Mucosa of descending colon (tissue), 3 donors: Measurements from ENCODE around the gene ITGAD. TPM values are rescaled to one million over a fixed set of nuclear protein-coding genes. Genes with fewer than 3 reads are reported as not detected.
A peak's percentile ranks its signal among the peaks of the same experiment; 100 is the strongest.

ENCODE experiments used
- ATAC-seq: fragments of 200-7000 bp; cut with Tn5 transposase; one replicate; pipeline ENCODE4 v1.9.1; 2020; ENCODE audit warnings: mild to moderate bottlenecking, moderate library complexity
- DNase-seq, 3 donors: peaks; one replicate each; pipeline ENCODE4 v3.0.0-alpha.2; 2020
- H3K36me3 ChIP-seq: fragments of 200-600 bp; one replicate; pipeline ENCODE4 v1.8.0; 2021; ENCODE audit warnings: low read depth, mild to moderate bottlenecking
- H3K4me1 ChIP-seq: fragments of 200-600 bp; one replicate; pipeline ENCODE4 v1.8.0; 2021; ENCODE audit warnings: low read depth, mild to moderate bottlenecking
- H3K4me3 ChIP-seq: fragments of 200-600 bp; one replicate; pipeline ENCODE4 v1.8.0; 2021; ENCODE audit warnings: mild to moderate bottlenecking
- H3K9me3 ChIP-seq: fragments of 200-600 bp; one replicate; pipeline ENCODE4 v1.8.0; 2021; ENCODE audit warnings: mild to moderate bottlenecking
- intact Hi-C, 2 donors: fragments of 100-400 bp; cut with DNase I in 1 of 2; cut with micrococcal nuclease in 1 of 2; formaldehyde crosslinking; loops; one replicate each; pipeline versions ENCODE4 v1.11.0 to v1.11.1; 2022; cut with DNase I, micrococcal nuclease
- total RNA-seq, 3 donors: library from RNA; stranded (reverse); fragmentation: NEBNext Ultra II Directional in 2 of 3; extraction: Animal tissue kit (Norgen Biotek cat#: 25700) in 2 of 3; gene quantifications; one replicate each; pipeline versions ENCODE4 v1.2.1 to v1.2.4, GENCODE V29; 2021 to 2023
- TF ChIP-seq, protein P1 (sequence below): fragments of 200-600 bp; IDR thresholded peaks from one replicate; pipeline ENCODE4 v1.8.0; 2022; ENCODE audit warnings: antibody characterized with exemption, mild to moderate bottlenecking
- donor health status: DM: no; HTN: no; CAD: no; lungs with moderate emphysema.
- donor health status: DM: no; HTN: no; CAD: no.
- donor health status: DM: no; HTN: yes; CAD: no.

ITGAD gene
- total RNA-seq, 3 donors from 2014 or later: 0.41 TPM; not detected in 2

DNA sequence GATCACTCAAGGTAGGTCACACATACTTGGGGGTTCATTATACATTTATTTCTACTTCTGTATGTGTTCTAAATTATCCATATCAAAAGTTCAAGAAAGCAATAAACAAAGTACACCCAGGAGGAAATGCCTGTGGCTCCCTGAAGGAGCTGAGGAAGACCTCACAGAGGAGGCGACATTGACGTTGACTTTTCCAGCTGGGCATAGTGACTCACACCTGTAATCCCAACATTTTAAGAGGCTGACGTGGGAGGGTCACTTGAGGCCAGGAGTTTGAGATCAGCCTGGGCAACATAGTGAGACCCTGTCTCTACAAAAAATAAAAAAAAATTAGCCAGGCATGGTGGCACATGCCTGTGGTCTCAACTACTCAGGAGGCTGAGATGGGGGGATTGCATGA is 16.3 kb downstream of the ITGAD start:
- intact Hi-C loops: no loop called here
- no peak for ATAC-seq
- TF ChIP-seq, protein P1, sequence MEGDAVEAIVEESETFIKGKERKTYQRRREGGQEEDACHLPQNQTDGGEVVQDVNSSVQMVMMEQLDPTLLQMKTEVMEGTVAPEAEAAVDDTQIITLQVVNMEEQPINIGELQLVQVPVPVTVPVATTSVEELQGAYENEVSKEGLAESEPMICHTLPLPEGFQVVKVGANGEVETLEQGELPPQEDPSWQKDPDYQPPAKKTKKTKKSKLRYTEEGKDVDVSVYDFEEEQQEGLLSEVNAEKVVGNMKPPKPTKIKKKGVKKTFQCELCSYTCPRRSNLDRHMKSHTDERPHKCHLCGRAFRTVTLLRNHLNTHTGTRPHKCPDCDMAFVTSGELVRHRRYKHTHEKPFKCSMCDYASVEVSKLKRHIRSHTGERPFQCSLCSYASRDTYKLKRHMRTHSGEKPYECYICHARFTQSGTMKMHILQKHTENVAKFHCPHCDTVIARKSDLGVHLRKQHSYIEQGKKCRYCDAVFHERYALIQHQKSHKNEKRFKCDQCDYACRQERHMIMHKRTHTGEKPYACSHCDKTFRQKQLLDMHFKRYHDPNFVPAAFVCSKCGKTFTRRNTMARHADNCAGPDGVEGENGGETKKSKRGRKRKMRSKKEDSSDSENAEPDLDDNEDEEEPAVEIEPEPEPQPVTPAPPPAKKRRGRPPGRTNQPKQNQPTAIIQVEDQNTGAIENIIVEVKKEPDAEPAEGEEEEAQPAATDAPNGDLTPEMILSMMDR: no peak
- Histone ChIP-seq H3K36me3 (no peaks in the 10 kb centered on the region), H3K4me3 (no peak overlapping the region), H3K9me3 (no peaks in the 10 kb centered on the region), H3K4me1 (no peaks in the 10 kb centered on the region)
- no peak for DNase-seq

GRCh38 chr16:31410082-31410481 is 16.9 kb downstream of the ITGAD start:
- H3K4me3 ChIP-seq: no peak overlapping the region
- peak in 1 of 3 donors; percentile 22 for DNase-seq
- intact Hi-C loops: no loop called here
- ATAC-seq: no peak
- H3K9me3 ChIP-seq: no peaks in the 10 kb centered on the region
- TF ChIP-seq, protein P1: no peak
- H3K36me3 ChIP-seq: no peaks in the 10 kb centered on the region
- no peaks in the 10 kb centered on the region for H3K4me1 ChIP-seq

DNA sequence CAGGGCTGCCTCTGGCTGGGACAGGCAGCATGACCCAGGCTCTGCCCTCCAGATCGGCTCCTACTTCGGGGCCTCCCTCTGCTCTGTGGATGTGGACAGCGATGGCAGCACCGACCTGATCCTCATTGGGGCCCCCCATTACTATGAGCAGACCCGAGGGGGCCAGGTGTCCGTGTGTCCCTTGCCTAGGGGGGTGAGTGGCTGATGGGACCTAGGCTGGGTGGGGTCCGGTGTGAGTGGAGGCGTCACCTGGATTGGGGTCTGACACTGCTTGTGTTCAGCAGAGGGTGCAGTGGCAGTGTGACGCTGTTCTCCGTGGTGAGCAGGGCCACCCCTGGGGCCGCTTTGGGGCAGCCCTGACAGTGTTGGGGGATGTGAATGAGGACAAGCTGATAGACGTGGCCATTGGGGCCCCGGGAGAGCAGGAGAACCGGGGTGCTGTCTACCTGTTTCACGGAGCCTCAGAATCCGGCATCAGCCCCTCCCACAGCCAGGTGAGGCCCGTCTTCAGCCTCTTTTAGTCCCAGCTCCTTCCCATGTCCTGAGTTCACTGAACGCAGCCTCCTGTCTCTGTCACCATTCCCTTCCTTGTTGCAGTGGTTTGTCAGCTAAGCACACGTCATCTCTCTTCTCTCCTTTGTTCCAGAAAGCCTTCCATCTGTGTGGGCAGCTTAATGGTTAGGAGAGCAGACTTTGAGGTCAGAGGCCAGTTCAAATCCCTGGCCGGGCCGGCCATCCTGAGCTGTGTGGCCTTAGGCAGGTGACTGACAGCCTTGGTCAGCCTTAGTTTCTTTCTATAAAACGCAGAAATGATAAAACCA is 18.1 kb downstream of the ITGAD start:
- Histone ChIP-seq H3K4me1 (no peaks in the 10 kb centered on the region), H3K36me3 (no peaks in the 10 kb centered on the region), H3K4me3 (no peak overlapping the region), H3K9me3 (no peaks in the 10 kb centered on the region)
- intact Hi-C loops: no loop called here
- ATAC-seq (no peak), DNase-seq (peak in 1 of 3 donors; percentile 28)
- TF ChIP-seq, protein P1: no peak

DNA sequence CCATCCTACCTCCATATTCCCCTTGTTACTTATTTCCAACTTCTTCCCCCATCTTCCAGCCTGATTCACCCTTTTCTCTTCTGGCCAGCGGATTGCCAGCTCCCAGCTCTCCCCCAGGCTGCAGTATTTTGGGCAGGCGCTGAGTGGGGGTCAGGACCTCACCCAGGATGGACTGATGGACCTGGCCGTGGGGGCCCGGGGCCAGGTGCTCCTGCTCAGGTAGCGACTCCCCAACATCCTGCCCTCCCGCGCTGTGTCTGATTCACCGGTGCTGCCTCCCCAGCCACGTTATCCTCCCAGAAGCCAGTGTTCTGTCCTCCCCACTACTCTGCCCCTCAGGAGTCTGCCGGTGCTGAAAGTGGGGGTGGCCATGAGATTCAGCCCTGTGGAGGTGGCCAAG is 19.6 kb downstream of the ITGAD start:
- DNase-seq (no peak), ATAC-seq (no peak)
- intact Hi-C loops: no loop called here

GRCh38 chr16:31413381-31413780 is 20.2 kb downstream of the ITGAD start:
- no peak for DNase-seq

More for the DNA sequence above, 19.6 kb downstream of the ITGAD start:
- H3K36me3 ChIP-seq: no peaks in the 10 kb centered on the region
- TF ChIP-seq, protein P1: no peak
- H3K9me3 ChIP-seq: no peaks in the 10 kb centered on the region
- no peaks in the 10 kb centered on the region for H3K4me1 ChIP-seq
- H3K4me3 ChIP-seq: no peak overlapping the region

More at GRCh38 chr16:31413381-31413780, 20.2 kb downstream of the ITGAD start:
- intact Hi-C loops: no loop called here
- H3K4me3 ChIP-seq: no peak overlapping the region
- no peak for ATAC-seq
- no peaks in the 10 kb centered on the region for H3K9me3 ChIP-seq
- TF ChIP-seq, protein P1: no peak
- no peaks in the 10 kb centered on the region for H3K4me1 ChIP-seq
- no peaks in the 10 kb centered on the region for H3K36me3 ChIP-seq
